ENCODE measurements around the gene EFL1.

EFL1 gene

DNA sequence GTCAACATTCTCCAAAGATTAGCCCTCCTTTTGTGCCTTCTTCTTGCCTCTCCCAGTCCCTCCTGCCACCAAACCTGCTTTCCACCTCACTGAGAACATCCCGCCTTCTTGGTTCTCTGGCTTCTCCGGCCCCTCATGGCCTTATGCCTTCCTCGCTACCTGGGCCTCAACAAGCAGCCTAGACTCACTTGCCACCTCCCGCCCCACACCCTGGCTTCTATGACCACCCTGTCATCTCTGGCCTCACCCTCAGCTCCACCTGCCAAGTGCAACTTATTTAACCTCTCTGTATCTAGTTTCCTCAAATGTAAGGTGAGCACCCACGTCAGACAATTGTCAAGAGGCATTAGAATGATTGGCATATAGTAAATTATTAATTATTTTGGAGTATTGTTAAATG lies 147.9 kb downstream of the EFL1 start:
- no peak for DNase-seq

DNA sequence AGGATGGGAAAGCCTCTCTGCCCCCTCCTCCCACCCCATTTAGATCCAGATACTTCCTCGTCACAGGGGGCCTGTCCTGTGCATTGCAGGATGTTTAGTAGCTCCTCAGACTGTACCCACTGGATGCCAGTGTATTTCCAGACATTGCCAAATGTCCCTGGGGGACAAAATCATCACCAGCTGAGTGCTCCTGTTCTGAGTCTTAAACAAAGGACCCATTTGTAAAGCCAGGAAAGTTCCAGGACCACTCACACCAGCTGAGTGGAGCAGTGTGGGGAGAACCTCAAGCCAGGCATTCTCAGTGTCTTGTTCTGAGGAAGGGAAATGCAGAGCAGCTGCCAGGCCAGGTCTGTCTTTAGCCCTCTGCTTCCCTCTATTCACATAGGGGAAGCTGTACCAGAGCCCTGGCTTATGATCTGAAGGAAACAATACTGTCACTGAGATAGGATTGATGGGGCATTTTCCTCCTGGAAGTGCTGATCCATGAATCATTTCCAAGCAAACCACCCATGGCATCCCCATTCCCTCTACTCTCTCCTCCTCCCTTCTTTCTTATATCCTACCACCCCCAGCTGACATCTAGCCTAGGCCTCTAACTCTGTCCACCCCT lies 149.3 kb downstream of the EFL1 start:
- DNase-seq = no peak

DNA sequence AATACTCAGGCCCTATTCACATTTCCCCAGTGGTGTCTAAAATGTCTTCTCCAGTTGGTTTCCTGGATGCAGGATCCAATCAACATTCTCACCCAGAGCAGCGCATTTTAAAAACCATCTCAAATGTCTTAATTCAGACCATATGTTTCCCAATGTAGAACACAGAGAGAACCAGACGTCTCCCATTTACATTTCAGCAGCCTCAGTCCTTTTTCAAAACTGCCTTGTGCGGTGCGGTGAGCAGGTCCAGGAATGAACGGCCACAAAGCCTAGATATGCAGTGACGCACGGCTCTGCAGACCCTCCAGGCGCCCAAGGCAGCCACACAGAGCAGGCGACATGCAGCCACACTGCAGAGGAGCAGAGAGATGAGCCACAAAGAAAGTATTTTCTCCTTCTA lies 150.6 kb downstream of the EFL1 start:
- DNase-seq = no peak

DNA sequence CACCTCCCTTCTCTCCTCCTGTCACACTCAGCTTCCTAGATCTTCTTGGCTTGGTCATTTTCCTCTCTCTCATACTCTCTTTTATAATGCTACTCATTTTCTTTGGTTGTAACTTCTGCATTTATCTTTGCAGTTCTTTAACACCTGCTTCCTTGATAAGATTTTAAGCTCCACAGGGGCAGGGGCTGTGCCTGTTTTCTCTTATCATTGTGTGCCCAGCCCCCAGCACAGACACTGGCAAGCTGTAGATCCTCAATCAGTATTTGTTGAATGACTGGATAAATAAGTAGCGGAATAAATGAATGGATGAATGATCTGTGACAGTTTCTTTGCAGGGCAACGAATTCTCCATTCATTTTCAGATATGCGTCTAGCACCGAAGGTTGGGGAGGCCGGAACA lies 152.4 kb downstream of the EFL1 start:
- no peak for DNase-seq

DNA sequence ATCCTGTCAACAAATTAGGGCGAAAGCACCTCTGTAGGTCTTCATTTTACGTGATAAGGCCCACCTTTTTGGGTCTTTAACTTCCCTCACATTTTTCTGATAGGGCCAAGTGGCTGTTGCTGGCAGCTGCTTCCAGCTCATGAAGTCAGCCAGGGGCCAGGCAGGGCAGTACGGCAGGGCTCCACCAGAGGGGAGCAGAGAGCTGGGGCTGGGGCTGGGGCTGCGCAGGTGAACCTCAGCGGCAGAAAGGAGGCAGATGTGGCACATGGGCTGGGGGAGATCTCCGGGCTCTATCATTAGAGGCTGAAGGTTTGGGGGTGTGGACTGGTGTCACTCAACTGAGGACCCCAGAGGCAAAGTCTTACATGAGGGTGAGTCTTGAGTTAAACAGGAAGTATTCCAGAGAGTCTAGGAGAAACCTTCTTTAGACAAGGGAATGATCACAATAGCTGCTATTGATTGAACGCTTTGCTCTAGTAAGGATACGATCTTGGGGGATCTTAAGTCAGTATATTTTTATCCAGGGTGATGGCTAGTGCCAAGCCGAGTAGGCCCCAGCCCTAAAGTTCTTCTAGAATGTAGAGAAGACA lies 153.9 kb downstream of the EFL1 start:
- DNase-seq = peak; percentile 46 to 57

DNA sequence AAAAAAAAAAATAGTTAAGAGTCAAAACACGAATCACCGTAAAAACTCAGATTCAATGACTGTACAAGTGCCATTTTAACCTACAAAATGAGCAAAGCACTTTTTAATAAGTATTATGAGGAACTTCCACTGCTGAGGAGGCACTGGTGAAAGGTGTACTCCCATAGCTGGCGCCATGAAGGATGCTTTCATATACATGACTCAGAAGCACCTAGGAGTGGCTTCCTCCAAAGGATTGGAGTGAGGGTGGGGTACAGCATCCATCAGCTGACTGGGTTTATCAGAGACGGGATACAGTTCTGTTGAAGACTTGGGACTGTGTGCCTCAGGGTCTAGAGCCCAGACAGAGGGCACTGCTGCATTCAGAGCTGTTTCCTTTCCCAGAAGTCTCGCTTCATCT lies 155.9 kb downstream of the EFL1 start:
- DNase-seq = no peak

DNA sequence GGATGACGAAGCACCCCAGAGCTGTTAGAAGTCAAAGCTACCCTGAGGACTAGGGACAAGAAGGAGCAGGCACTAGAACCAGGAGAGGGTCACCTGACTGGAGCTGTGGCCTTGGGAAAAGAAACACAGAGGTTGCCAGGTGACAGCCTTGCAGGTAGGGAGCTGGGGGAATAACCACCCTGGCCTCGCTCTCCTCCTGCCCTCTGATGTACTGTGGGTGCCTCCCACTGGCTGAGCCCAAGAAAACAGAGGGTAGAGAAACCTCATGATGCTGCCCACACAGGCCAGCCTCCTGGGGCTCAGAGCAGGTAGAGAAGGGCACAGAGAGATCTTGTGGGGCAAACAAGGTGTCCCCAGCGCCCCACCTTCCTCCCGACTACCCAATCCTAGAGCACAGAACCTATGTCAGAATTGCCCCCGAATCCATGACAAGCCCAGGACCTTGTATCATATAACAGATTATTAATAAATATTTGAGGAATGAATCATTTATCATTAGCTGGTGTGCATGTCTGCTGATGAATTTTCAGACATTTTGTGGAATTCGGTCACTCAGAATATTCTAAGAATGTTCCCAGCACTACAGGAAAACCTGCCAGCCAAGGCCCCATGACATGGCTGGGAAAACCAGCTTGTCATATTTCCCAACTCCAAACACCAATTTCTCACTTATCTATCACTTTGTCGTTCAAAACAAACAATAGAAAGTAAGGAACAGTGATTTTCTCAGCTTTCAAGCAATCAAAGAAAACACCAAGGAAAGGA lies 156.9 kb downstream of the EFL1 start:
- no peak for DNase-seq

DNA sequence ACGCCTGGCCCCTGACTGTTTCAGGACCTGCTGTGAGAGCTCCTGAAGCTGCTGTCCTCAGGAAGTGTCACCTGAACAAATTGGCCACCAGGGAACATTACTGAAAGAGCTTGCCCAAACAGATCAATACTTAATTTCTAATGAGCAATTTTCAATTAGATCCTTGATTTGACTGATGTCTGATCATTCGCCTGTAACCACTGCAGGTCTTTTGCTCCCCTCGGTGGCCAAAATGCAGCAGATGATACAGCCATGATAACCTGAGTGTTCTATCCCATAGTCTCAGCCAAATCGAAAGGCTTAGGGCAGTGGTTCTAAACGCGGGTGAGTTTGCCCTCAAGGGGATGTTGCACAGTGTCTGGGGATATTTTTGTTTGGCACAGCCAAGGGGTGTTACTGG lies 159.1 kb downstream of the EFL1 start:
- no peak for DNase-seq

DNA sequence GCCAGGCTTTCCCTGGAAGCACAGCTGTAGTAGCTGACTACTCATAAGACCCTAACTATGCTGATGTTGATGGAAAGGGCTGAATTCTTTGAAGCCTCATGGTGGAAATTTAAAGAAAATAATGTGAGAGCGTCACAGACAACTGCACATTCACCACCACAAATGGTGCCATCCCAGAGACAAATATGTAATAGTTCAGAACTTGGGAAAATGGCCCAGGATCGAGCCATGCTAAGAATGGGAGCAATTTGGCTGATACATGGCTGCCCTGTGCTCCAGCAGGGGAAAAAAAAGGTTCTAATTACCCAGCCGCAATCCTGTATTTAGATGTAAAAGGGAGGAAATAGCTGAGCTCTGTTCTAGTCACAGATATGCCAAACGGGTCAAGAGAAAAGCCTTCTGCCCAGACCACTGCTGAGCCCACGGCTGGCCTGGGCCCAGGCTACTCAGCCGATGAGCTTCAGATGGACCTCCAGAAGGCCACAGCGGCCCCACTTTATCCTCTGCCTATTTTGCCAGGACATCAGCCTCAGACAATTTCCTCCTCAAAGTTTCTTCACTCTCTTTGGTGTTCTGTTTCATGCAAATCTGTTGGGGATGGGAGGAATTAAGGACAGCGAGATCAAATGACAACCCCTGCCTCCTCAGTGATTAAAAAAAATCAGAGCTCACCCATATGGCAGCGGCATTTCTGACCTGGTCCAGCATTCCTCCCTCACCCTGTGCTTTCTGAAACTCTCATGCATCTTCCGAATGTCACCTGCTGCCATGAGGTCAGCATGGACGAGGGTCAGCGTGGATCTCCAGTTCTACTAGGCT lies 162.2 kb downstream of the EFL1 start:
- no peak for DNase-seq

DNA sequence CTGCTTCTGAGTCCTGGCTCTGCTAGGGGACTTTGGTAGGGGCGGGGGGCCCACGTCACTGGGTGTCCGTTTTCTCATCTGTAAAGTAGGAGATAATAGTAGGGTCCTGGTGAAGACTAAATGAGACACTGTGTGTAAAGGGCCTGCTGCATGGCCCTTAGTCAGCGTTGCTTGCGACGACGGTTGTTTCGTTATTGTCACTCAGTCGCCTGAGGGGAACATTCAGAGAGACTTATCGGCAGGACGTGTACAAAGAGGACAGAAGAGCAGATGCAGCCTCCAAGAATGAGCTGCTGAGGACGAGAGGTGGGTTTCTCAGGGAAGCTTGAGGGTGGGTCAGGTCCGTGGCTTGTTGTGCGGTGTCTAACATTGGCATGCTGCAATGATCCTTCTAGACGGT lies 163.9 kb downstream of the EFL1 start:
- DNase-seq = no peak

DNA sequence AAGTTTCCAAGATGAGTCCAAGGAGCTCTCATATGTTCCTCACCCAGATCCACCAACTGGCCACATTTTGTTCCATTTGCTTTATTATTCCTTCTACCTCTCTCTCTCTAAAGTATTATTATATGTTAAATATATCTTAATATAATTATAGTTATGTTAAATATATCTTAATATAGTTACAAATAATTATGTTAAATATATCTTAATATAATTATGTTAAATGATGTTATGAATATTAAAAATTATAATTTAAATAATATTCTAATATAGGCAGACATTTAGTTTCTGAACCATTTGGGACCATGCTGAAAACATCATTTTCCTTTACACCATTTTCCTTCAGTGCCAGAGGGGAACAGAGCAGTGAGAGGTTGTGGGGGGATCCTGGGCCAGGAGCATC lies 166.7 kb downstream of the EFL1 start:
- no peak for DNase-seq

DNA sequence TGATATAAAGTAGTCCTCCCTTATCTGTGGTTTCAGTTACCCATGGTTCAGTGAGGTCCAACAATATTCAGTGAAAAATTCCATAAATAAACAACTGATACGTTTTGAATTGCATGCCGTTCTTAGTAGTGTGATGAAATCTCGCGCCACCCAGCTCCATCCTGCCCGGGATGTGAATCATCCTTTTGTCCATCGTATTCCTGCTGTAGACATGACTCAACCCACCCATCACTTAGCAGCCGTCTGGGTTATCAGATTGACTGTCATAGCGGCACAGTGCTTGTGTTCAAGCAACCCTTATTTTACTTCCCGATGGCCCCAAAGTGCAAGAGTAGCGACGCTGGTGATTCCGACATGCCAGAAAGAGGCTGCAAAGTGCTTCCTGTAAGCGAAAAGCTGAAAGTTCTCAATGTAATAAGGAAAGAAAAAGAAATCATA lies 168.7 kb downstream of the EFL1 start:
- no peak for DNase-seq

DNA sequence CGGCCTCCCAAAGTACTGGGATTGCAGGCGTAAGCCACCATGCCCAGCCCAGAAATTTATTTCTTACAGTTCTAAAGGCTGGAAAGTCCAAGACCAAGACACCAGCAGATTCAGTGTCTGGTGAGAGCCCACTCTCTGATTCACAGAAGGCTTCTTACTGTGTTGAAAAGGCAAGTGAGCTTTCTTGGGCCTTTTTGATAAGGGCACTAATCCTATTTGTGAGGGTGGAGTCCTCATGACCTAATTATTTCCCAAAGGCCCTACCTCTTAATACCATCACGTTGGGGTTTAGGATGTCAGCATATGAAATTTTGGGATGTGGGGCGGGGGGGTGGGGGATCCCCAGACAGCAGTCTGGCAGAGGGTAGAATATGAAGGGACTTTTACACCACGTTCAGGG lies 169.2 kb downstream of the EFL1 start:
- no peak for DNase-seq

DNA sequence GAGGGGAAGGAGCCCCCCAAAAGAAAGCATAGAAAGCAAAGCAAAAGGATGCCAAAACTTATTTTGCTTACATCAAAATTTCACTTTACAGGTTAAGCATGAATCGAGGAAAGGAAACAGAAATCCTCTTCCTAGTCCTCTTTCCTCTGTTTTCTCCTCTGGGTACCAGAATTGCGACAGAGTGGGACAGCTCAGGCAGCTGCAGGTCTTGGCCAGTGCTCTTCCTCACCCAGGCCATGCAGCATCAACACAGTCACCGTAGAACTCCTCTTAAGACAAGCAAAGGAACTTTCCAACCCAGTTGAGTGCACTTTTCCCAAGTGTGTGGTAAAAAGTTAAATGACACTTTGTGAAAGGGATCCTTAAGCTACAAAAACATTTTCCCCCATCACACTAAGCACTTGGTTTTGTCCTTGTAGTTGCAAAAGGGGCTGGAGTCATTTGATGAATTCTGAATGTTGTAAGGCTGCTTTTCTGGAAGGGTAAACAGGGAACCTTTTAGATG lies 170.8 kb downstream of the EFL1 start:
- no peak for DNase-seq

DNA sequence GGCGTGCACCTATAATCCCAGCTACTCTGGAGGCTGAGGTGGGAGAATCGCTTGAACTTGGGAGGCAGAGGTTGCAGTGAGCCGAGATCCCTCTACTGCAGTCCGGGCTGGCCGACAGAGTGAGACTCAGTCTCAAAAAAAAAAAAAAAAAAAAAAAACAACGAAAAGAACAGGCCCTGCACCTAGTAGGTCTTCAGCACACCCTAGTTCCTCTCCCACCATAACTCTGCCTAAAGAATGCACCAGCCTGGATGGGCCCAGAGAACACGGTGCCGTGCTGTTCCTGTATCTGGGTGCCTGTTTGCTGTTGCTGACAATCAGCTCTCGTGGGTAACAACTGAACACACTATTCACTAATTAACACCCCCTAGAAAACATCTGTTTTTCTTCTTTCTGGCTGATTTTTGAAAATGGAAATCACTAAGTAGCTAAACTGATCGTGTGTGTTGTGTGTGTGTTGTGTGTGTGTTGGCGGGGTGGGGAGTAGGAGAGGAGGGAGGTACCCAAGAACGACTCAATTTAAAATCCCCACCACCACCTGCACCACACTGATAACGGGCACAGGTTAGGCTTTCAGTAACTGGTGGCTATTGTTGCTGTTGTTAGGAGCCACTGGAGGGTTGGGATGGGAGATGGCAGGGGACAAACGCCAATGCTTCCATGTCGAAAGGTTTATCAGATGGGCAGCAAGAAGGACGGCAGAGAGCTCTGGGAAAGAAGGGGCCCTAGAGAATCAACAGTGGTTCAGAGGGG lies 176.1 kb downstream of the EFL1 start:
- no peak for DNase-seq

DNA sequence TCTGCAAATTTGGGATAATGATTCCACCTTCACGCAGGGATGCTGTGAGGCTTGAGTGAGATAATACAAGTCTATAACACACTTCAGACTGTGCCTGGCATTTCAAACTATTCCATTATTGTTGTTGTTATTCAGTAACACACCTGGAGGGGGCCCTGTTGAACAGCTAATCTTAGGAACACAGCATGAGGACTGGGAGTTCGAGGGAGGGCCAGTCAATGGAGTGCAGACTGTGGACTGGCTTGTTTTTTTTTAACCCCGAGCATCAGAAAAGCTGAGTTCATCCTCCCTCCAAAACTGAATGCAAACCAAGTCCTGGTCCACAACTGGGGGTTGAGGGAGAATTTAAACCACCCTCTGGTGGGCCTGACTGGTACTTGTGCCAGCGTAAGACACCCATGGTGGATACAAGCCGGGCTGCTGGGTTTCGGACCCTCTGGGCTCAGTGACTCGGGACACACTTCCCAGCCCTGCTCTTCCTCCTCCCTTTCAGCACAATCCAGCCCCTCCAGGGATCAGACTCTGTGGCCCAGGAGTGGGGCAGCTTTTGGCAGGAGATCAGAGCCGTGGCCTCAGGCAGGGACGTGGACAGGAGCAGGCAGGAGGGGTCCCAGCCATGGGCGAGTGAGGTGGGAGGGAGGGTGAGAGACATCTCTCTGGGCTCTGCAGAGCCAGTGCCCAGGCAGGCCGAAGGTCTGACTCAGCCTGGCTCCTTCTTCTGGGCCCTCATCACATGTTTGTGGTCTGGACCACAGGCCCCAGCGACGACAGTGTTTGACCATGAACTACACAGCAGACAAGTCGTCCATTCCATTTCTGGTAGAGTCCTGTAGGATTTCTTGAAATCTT lies 180.4 kb downstream of the EFL1 start:
- no peak for DNase-seq

DNA sequence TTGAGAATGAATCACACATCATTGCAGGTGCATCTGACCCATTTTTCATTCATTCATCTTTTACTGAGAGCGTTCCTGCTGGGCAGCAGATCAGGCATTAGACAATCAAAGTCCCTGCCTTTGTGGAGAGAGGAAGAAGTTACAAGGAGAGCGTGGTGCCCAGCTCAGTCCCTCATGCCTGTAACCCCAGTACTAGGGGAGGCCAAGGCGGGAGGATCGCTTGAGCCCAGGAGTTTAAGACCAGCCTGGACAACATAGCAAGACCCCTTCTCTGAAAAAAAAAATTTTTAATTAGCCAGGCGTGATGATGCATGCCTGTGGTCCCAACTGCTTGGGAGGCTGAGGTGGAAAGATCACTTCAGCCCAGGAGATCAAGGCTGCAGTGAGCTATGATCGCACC lies 181.8 kb downstream of the EFL1 start:
- no peak for DNase-seq
